Ovary (tissue), 3 donors: ENCODE data around the gene VGF.

Experiments used
- POLR2A ChIP-seq: fragments of 450-650 bp; IDR thresholded peaks from one replicate; pipeline ENCODE4 v1.6.1; 2017; ENCODE audit warnings: antibody characterized with exemption, mild to moderate bottlenecking, moderate library complexity
- TF ChIP-seq, protein P1 (sequence below), 3 donors: fragments of 450-650 bp in 2 of 3; fragments of 200-600 bp in 1 of 3; IDR thresholded peaks; one replicate each; pipeline versions ENCODE4 v1.5.1 to v1.8.0; 2016 to 2022; ENCODE audit warnings: antibody characterized with exemption in 3 of 3, mild to moderate bottlenecking in 1 of 3
- donor health status: DM: no; HTN: no; CAD: no.

DNA sequence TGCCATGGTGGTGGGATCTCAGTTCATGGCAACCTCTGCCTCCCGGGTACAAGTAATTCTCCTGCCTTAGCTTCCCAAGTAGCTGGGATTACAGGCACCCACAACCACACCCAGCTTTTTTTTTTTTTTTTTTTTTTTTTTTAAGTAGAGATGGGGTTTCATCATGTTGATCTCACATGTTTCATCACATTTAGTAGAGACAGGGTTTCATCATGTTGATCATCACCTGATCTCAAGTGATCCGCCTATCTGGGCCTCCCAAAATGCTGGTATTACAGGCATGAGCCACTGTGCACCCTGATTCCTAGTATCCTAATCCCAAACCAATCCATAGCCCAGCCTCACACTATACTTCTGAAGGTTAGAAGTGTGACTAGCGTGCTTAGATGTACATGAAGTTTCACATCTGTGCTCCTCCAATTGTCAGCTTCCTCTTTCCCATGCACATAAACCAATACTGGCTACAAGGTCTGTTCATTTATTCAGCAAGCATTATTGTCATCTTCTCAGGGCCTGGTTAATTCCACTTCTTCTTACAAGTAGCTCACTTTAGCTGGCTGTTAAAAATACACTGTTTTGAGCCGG, 21.6 kb upstream of the VGF start:
- no peak for TF ChIP-seq POLR2A
- TF ChIP-seq, protein P1, sequence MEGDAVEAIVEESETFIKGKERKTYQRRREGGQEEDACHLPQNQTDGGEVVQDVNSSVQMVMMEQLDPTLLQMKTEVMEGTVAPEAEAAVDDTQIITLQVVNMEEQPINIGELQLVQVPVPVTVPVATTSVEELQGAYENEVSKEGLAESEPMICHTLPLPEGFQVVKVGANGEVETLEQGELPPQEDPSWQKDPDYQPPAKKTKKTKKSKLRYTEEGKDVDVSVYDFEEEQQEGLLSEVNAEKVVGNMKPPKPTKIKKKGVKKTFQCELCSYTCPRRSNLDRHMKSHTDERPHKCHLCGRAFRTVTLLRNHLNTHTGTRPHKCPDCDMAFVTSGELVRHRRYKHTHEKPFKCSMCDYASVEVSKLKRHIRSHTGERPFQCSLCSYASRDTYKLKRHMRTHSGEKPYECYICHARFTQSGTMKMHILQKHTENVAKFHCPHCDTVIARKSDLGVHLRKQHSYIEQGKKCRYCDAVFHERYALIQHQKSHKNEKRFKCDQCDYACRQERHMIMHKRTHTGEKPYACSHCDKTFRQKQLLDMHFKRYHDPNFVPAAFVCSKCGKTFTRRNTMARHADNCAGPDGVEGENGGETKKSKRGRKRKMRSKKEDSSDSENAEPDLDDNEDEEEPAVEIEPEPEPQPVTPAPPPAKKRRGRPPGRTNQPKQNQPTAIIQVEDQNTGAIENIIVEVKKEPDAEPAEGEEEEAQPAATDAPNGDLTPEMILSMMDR (IDR thresholded peaks at IDR 0.05), result no peak
